Endothelial cell of umbilical vein (primary cell): ENCODE measurements around the gene CEMIP.

Experiments
- CTCF ChIP-seq, 2 donors: IDR thresholded peaks; 1 replicate in 1 of 2; 2 replicates in 1 of 2; pipeline ENCODE4 v1.5.1; 2011; ENCODE audit warnings: low read length in 2 of 2, mild to moderate bottlenecking in 2 of 2, moderate library complexity in 2 of 2, control low read depth in 1 of 2, inconsistent platforms in 1 of 2, low read depth in 1 of 2; ENCODE audit not compliant: insufficient read depth in 1 of 2; ENCODE audit errors: extremely low read depth in 1 of 2
- EZH2 ChIP-seq: IDR thresholded peaks from 2 replicates; pipeline ENCODE4 v1.6.1; 2012; ENCODE audit warnings: borderline replicate concordance, low read depth, mild to moderate bottlenecking, moderate library complexity, low read length, inconsistent platforms; ENCODE audit not compliant: severe bottlenecking
- MAX ChIP-seq: IDR thresholded peaks from 2 replicates; pipeline ENCODE4 v1.6.1; 2011; ENCODE audit not compliant: insufficient read depth, insufficient read length
- POLR2AphosphoS5 ChIP-seq: IDR thresholded peaks from 2 replicates; pipeline ENCODE4 v1.6.1; 2012; ENCODE audit warnings: low read depth, mild to moderate bottlenecking, control low read depth, low read length, moderate library complexity; ENCODE audit not compliant: insufficient read depth

- no peak for TF ChIP-seq CTCF (IDR thresholded peaks at IDR 0.05; ENCODE audit: extremely low read depth in 1 of 2, insufficient read depth in 1 of 2, low read depth in 1 of 2, low read length in 2 of 2)
- TF ChIP-seq MAX, result no peak
- TF ChIP-seq POLR2AphosphoS5, result no peak
- no peak for TF ChIP-seq EZH2
These were observed 29.6 kb upstream of the CEMIP start for GRCh38 chr15:80749589-80749988.
